ENCODE results near the gene HPSE2. TPM values are rescaled to one million over a fixed set of nuclear protein-coding genes. Genes with fewer than 3 reads are reported as not detected.

Gene HPSE2
- total and polyA plus RNA-seq, 8 donors = 0.04 to 1.1 (median 0.05) TPM; not detected in 5

GRCh38 chr10:98486421-98486820 is 749.2 kb downstream of the HPSE2 start:
- ATAC-seq (peak in 1 of 4 donors; percentile 14), FAIRE-seq (no peak), DNase-seq (no peak)
- Histone ChIP-seq H3K4me1 (no peaks in the 10 kb centered on the region), H3K27ac (no peak overlapping the region), H3K4me3 (no peak overlapping the region), H3K27me3 (no peaks in the 10 kb centered on the region), H3K9me3 (no peaks in the 10 kb centered on the region), H3K36me3 (no peaks in the 10 kb centered on the region)
- 83 to 90% methylated on average over 3 of the region's 3 CpGs for WGBS, 2 donors
- intact Hi-C loops (cut with DNase I) = no loop called here
- no peak for TF ChIP-seq CTCF (IDR thresholded peaks at IDR 0.05)

GRCh38 chr10:98485959-98486358 is 749.7 kb downstream of the HPSE2 start:
- no peak for DNase-seq
- Histone ChIP-seq H3K4me1 (no peaks in the 10 kb centered on the region), H3K27ac (no peak overlapping the region), H3K27me3 (no peaks in the 10 kb centered on the region), H3K4me3 (no peak overlapping the region), H3K36me3 (no peaks in the 10 kb centered on the region), H3K9me3 (no peaks in the 10 kb centered on the region)
- no peak for FAIRE-seq
- TF ChIP-seq CTCF (IDR thresholded peaks at IDR 0.05) = no peak
- intact Hi-C loops (cut with DNase I) = no loop called here
- WGBS, 2 donors = 73 to 86% methylated on average over 2 of the region's 2 CpGs
- ATAC-seq = no peak

- no peak overlapping the region for H3K4me3 ChIP-seq
- intact Hi-C loops (cut with DNase I) = no loop called here
- H3K36me3 ChIP-seq = no peaks in the 10 kb centered on the region
- no peaks in the 10 kb centered on the region for H3K9me3 ChIP-seq
- no peaks in the 10 kb centered on the region for H3K27me3 ChIP-seq
- H3K4me1 ChIP-seq = no peaks in the 10 kb centered on the region
- ATAC-seq (no peak), DNase-seq (no peak), FAIRE-seq (no peak)
- TF ChIP-seq CTCF (IDR thresholded peaks at IDR 0.05) = no peak
- no peak overlapping the region for H3K27ac ChIP-seq
Observed at GRCh38 chr10:98483658-98484057, 752.0 kb downstream of the HPSE2 start.

GRCh38 chr10:98482096-98482495 is 753.6 kb downstream of the HPSE2 start:
- no peaks in the 10 kb centered on the region for H3K9me3 ChIP-seq
- TF ChIP-seq CTCF (IDR thresholded peaks at IDR 0.05) = no peak
- intact Hi-C loops (cut with DNase I) = no loop called here

GRCh38 chr10:98481404-98481945 is 754.2 kb downstream of the HPSE2 start:
- Histone ChIP-seq H3K27ac (no peak overlapping the region), H3K36me3 (no peaks in the 10 kb centered on the region), H3K4me3 (no peak overlapping the region), H3K4me1 (no peaks in the 10 kb centered on the region), H3K27me3 (no peaks in the 10 kb centered on the region), H3K9me3 (no peaks in the 10 kb centered on the region)
- TF ChIP-seq CTCF (IDR thresholded peaks at IDR 0.05) = no peak
- 70 to 71% methylated on average over 5 of the region's 5 CpGs for WGBS, 2 donors
- DNase-seq = no peak
- no peak for FAIRE-seq
- peak in 1 of 4 donors; percentile 12 for ATAC-seq
- intact Hi-C loops (cut with DNase I) = no loop called here

More at GRCh38 chr10:98482096-98482495, 753.6 kb downstream of the HPSE2 start:
- DNase-seq (no peak), FAIRE-seq (no peak), ATAC-seq (no peak)
- Histone ChIP-seq H3K4me1 (no peaks in the 10 kb centered on the region), H3K4me3 (no peak overlapping the region), H3K27ac (no peak overlapping the region), H3K27me3 (no peaks in the 10 kb centered on the region), H3K36me3 (no peaks in the 10 kb centered on the region)
- 80 to 96% methylated on average over 2 of the region's 2 CpGs for WGBS, 2 donors

Data from pancreas (tissue), 10 donors.